SK-N-SH (cell line): ENCODE measurements around the gene EOLA2. TPM values are rescaled to one million over a fixed set of nuclear protein-coding genes. Genes with fewer than 3 reads are reported as not detected.
"Not testable (repeated sequence)": the region's sequence is repeated elsewhere in the genome, so short reads cannot be mapped to it uniquely, and the experiment has no call there.

Experiments
- CTCF ChIA-PET: fragments of 300-600, 350-600 bp; formaldehyde crosslinking; extraction: SDS; loops from one replicate; lab custom pipeline; 2021; lab: Yijun Ruan, JAX
- POLR2A ChIA-PET: fragments of 350-600 bp; sonication (Branson Sonifier 250); formaldehyde crosslinking; extraction: SDS; loops from one replicate; lab custom pipeline; 2020; ENCODE audit warnings: antibody characterized with exemption, inconsistent platforms; lab: Yijun Ruan, JAX
- DNase-seq: peaks from one replicate; pipeline ENCODE4 v3.0.0; 2012
- H2AFZ ChIP-seq: fragments of 200-600 bp; sonication (generic); 2 replicates; pipeline ENCODE4 v1.8.1; 2016; ENCODE audit warnings: antibody characterized with exemption, mild to moderate bottlenecking, low read depth
- H3F3A ChIP-seq: fragments of 200-600 bp; sonication (generic); replicated peaks from 2 replicates; pipeline ENCODE3; 2016; ENCODE audit warnings: antibody characterized with exemption, mild to moderate bottlenecking; ENCODE audit not compliant: insufficient read depth
- H3K27ac ChIP-seq, 2 experiments: fragments of 200-500 bp in 1 of 2; fragments of 200-600 bp in 1 of 2; sonication (Bioruptor generic) in 1 of 2; sonication (generic), shearing (Covaris generic) in 1 of 2; 2 replicates each; pipeline versions ENCODE4 v1.5.1 to v1.6.1; 2014 to 2016; ENCODE audit warnings: low read depth in 2 of 2, inconsistent platforms in 1 of 2, low read length in 1 of 2, mild to moderate bottlenecking in 1 of 2, mixed read lengths in 1 of 2
- H3K27me3 ChIP-seq: fragments of 200-600 bp; sonication (generic), shearing (Covaris generic); 2 replicates; pipeline ENCODE4 v1.6.1; 2016; ENCODE audit warnings: mixed run types; ENCODE audit not compliant: insufficient read depth
- H3K36me3 ChIP-seq, 2 experiments: fragments of 200-500 bp in 1 of 2; fragments of 200-600 bp in 1 of 2; sonication (Bioruptor generic) in 1 of 2; sonication (generic) in 1 of 2; replicated peaks in 1 of 2; 2 replicates each; pipeline versions ENCODE3 to v1.5.1; 2014 to 2016; ENCODE audit warnings: low read length in 1 of 2, mild to moderate bottlenecking in 1 of 2; ENCODE audit not compliant: insufficient read depth in 2 of 2, control insufficient read depth in 1 of 2
- H3K4me1 ChIP-seq, 2 experiments: fragments of 200-500 bp in 1 of 2; fragments of 200-600 bp in 1 of 2; sonication (Bioruptor generic) in 1 of 2; sonication (generic), shearing (Covaris generic) in 1 of 2; 2 replicates each; pipeline versions ENCODE4 v1.5.1 to v1.6.1; 2014 to 2016; ENCODE audit warnings: low read depth in 1 of 2, low read length in 1 of 2, mixed run types in 1 of 2; ENCODE audit not compliant: insufficient read depth in 2 of 2, control insufficient read depth in 1 of 2
- H3K4me2 ChIP-seq: fragments of 200-600 bp; sonication (generic), shearing (Covaris generic); 2 replicates; pipeline ENCODE4 v1.6.1; 2017; ENCODE audit warnings: mixed run types
- H3K4me3 ChIP-seq, 2 experiments: fragments of 200-500 bp in 1 of 2; fragments of 200-600 bp in 1 of 2; sonication (Bioruptor generic) in 1 of 2; sonication (generic), shearing (Covaris generic) in 1 of 2; 2 replicates each; pipeline versions ENCODE4 v1.5.1 to v1.8.1; 2014 to 2016; ENCODE audit warnings: low read depth in 2 of 2, inconsistent platforms in 1 of 2, low read length in 1 of 2, mild to moderate bottlenecking in 1 of 2, mixed read lengths in 1 of 2, moderate library complexity in 1 of 2
- H3K79me2 ChIP-seq: fragments of 200-600 bp; sonication (generic); 2 replicates; pipeline ENCODE4 v1.8.1; 2017; ENCODE audit warnings: mild to moderate bottlenecking; ENCODE audit not compliant: insufficient read depth
- H3K9ac ChIP-seq: fragments of 200-600 bp; sonication (generic); 2 replicates; pipeline ENCODE4 v1.6.1; 2017; ENCODE audit warnings: mixed run types
- H3K9me2 ChIP-seq: fragments of 200-600 bp; sonication (generic); 2 replicates; pipeline ENCODE4 v1.6.1; 2017; ENCODE audit warnings: mixed run types
- H3K9me3 ChIP-seq: fragments of 200-600 bp; sonication (generic); 2 replicates; pipeline ENCODE4 v1.6.1; 2017; ENCODE audit warnings: mixed run types, mild to moderate bottlenecking, moderate library complexity
- H4K20me1 ChIP-seq: fragments of 200-600 bp; sonication (generic); 2 replicates; pipeline ENCODE4 v1.6.1; 2017; ENCODE audit warnings: mild to moderate bottlenecking, mixed run types; ENCODE audit not compliant: insufficient read depth
- CTCF ChIP-seq: fragments of 200-600 bp; sonication (generic); IDR thresholded peaks from 2 replicates; pipeline ENCODE4 v1.6.1; 2017; ENCODE audit warnings: antibody characterized with exemption, mild to moderate bottlenecking, moderate library complexity
- EP300 ChIP-seq, 2 experiments: IDR thresholded peaks; 2 replicates each; pipeline versions ENCODE4 v1.4.0 to v1.6.1; 2012; ENCODE audit warnings: borderline replicate concordance in 1 of 2, low read depth in 1 of 2, low read length in 1 of 2
- JUND ChIP-seq: IDR thresholded peaks from 2 replicates; pipeline ENCODE4 v1.4.0; 2012
- NFIC ChIP-seq: IDR thresholded peaks from 2 replicates; pipeline ENCODE4 v1.4.0; 2012; ENCODE audit warnings: borderline replicate concordance
- PBX3 ChIP-seq: IDR thresholded peaks from 2 replicates; pipeline ENCODE4; 2012
- RAD21 ChIP-seq: IDR thresholded peaks from 2 replicates; pipeline ENCODE4 v1.6.1; 2012; ENCODE audit warnings: mild to moderate bottlenecking, low read length
- RFX5 ChIP-seq: IDR thresholded peaks from 2 replicates; pipeline ENCODE4 v1.6.1; 2012; ENCODE audit warnings: mild to moderate bottlenecking, improper control_type of control experiment, low read length
- WGBS: methylation state at CpG from one replicate; pipeline ENCODE4 v1.1.6; 2017; ENCODE audit warnings: low lambda C conversion rate; 5-methylcytosine and 5-hydroxymethylcytosine counted together
- polyA plus RNA-seq, 3 experiments: library from polyadenylated mRNA; depleted of rRNA; stranded (reverse); fragments of >200 nt; gene quantifications; 2 replicates each; pipeline ENCODE4 v1.2.3, GENCODE V29; 2012
- TF ChIP-seq, protein P1 (sequence below): IDR thresholded peaks from 2 replicates; pipeline ENCODE4 v1.4.0; 2012; ENCODE audit warnings: low read depth, borderline replicate concordance

Gene EOLA2
- polyA plus RNA-seq, 1 of the 3 experiments (the other 2 are of a cell fraction), result 43.4 TPM

- TF ChIP-seq PBX3 (no peak), NFIC (no peak), EP300 (IDR thresholded peaks at IDR 0.05; ENCODE audit: borderline replicate concordance in 1 of 2, low read depth in 1 of 2, low read length in 1 of 2) (no peak)
- TF ChIP-seq, protein P1, sequence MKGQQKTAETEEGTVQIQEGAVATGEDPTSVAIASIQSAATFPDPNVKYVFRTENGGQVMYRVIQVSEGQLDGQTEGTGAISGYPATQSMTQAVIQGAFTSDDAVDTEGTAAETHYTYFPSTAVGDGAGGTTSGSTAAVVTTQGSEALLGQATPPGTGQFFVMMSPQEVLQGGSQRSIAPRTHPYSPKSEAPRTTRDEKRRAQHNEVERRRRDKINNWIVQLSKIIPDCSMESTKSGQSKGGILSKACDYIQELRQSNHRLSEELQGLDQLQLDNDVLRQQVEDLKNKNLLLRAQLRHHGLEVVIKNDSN, result no peak
- TF ChIP-seq, all 33 proteins: peak for 0
These were observed 30.0 kb downstream of the EOLA2 start (continued) for GRCh38 chrX:149908308-149908707.

DNA sequence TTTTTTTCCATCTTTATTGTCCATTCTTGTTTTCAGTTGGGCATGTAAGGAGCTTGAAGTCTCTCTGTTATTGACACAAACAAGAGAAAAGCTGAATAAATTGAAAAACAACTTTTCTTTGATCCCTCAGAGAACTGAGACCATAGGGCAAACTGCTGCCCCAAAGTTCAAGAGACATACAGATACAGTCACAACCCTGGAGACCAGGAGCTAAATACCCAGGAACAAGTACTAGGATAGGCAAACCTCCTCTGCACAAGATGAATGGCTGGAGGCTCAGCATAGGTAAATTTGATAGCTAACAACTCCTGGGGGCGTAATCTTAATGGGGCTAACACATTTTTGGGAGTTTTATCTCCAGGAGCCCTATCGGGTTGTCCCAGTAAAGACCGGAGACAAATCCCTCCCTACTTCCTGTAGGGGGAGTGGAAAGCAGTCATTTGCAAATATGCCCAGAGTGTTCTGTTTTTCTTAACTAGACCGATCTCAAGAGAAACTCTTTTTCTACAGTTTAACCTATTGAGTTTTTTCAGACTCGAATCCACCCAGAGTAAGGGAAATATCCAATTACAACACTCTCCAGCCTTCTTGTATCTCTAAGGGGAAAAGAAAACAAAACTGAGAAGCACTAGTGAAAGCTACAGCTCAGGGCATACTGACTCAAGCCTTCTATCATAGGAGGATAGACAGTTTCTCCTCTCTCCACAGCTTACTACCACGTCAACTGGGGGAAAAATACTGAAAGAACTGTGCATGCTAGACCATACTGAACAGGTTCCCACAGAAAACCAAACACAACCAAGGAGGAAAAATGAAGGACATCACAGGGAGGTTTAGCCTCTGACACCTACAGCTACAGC is 34.2 kb downstream of the EOLA2 start:
- POLR2A ChIA-PET, result no interaction called here
- CTCF ChIA-PET, result no interaction called here
- peak; percentile 24; the same call in 1 of the 2 replicates for TF ChIP-seq CTCF
- no peak for TF ChIP-seq JUND
- Histone ChIP-seq H3K27me3 (no peaks in the 10 kb centered on the region), H3K9me3 (no peaks in the 10 kb centered on the region), H3K36me3 (no peaks in the 10 kb centered on the region), H2AFZ (no peak overlapping the region; the same call in 1 of the 2 replicates), H3K9me2 (no peaks in the 10 kb centered on the region), H3K4me3 (peak overlapping the region; percentile 8 to 14; a peak in 1 of 4 replicates), H3F3A (no peaks in the 10 kb centered on the region), H3K4me1 (no peaks in the 10 kb centered on the region), H3K27ac (no peak overlapping the region), H4K20me1 (no peaks in the 10 kb centered on the region), H3K9ac (no peak overlapping the region), H3K4me2 (peak overlapping the region; percentile 58; the same call in 1 of the 2 replicates), H3K79me2 (no peaks in the 10 kb centered on the region)
- DNase-seq, result no peak
- WGBS, result 3% methylated on average over 6 of the region's 6 CpGs

- WGBS, result 3% methylated on average over 1 of the region's 1 CpG
- no peaks in the 10 kb centered on the region for H3K36me3 ChIP-seq
- no peaks in the 10 kb centered on the region for H3K9me2 ChIP-seq
- H3K4me2 ChIP-seq, result no peak overlapping the region
- H3K4me3 ChIP-seq, result no peak overlapping the region
- POLR2A ChIA-PET, result no interaction called here
- H3K4me1 ChIP-seq, result no peaks in the 10 kb centered on the region
- H3K79me2 ChIP-seq, result no peaks in the 10 kb centered on the region
- TF ChIP-seq RAD21 (no peak), RFX5 (no peak)
- H2AFZ ChIP-seq, result no peak overlapping the region
- no peaks in the 10 kb centered on the region for H3F3A ChIP-seq
- no peaks in the 10 kb centered on the region; the same call in 1 of the 2 replicates for H3K9me3 ChIP-seq
- no peak for DNase-seq
- H4K20me1 ChIP-seq, result no peaks in the 10 kb centered on the region
- no peak overlapping the region for H3K9ac ChIP-seq
- H3K27ac ChIP-seq, result no peak overlapping the region
- CTCF ChIA-PET, result no interaction called here
- no peaks in the 10 kb centered on the region for H3K27me3 ChIP-seq
These were observed 39.7 kb downstream of the EOLA2 start for GRCh38 chrX:149898554-149898953.

DNA sequence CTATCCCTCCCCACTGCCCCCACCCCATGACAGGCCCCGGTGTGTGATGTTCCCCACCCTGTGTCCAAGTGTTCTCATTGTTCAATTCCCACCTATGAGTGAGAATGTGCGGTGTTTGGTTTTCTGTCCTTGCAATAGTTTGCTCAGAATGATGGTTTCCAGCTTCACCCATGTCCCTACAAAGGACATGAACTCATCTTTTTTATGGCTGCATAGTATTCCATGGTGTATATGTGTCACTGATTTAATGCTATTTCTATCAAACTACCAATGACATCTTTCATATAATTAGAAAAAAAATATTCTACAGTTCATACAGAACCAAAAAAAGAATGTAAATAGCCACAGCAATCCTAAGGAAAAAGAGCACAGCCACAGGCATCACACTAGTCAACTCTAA is 47.5 kb downstream of the EOLA2 start:
- WGBS, result 31% methylated on average over 2 of the region's 2 CpGs

More for the DNA sequence above, 47.5 kb downstream of the EOLA2 start:
- H3K4me3 ChIP-seq, H3K79me2 ChIP-seq, H3K9me3 ChIP-seq, H3K27ac ChIP-seq, POLR2A ChIA-PET, DNase-seq, H3K9ac ChIP-seq, H3F3A ChIP-seq, H3K9me2 ChIP-seq, H4K20me1 ChIP-seq, H3K4me1 ChIP-seq, H3K27me3 ChIP-seq, H3K36me3 ChIP-seq, CTCF ChIA-PET, H2AFZ ChIP-seq, H3K4me2 ChIP-seq: not testable (repeated sequence)
